ENCODE measurements around the gene CFDP1.

- TF ChIP-seq CTCF (optimal IDR thresholded peaks at IDR 0.05 in 1 of 3, IDR thresholded peaks at IDR 0.05 in 1 of 3, conservative IDR thresholded peaks at IDR 0.05 in 1 of 3; ENCODE audit: extremely low read depth in 1 of 3, insufficient read depth in 2 of 3, low read length in 3 of 3), result peak in 2 of 3 experiments; percentile 28 to 45
- TF ChIP-seq EZH2 (IDR thresholded peaks at IDR 0.05; ENCODE audit: low read length), result no peak
These were observed 47.7 kb downstream of the CFDP1 start for GRCh38 chr16:75385507-75386152.

Data from keratinocyte (primary cell).